Suprapubic skin (tissue), 4 donors: Measurements from ENCODE around the gene ATP8B1.

Experiments used
- EP300 ChIP-seq: sonication (generic); formaldehyde crosslinking; IDR thresholded peaks from one replicate; pipeline ENCODE4 v1.6.1; 2017; ENCODE audit warnings: antibody characterized with exemption
- POLR2A ChIP-seq, 2 donors: fragments of 450-650 bp; IDR thresholded peaks; one replicate each; pipeline ENCODE4 v1.6.1; 2017; ENCODE audit warnings: antibody characterized with exemption in 2 of 2, mild to moderate bottlenecking in 2 of 2, moderate library complexity in 2 of 2
- POLR2AphosphoS5 ChIP-seq, 3 donors: sonication (generic); formaldehyde crosslinking; IDR thresholded peaks; one replicate each; pipeline ENCODE4 v1.6.1; 2017; ENCODE audit warnings: antibody characterized with exemption in 3 of 3
- TF ChIP-seq, protein P1 (sequence below), 2 donors: fragments of 200-600 bp in 1 of 2; fragments of 450-650 bp in 1 of 2; sonication (generic) in 1 of 2; IDR thresholded peaks; one replicate each; pipeline ENCODE4 v1.5.1; 2016 to 2019; ENCODE audit warnings: antibody characterized with exemption in 2 of 2, mild to moderate bottlenecking in 1 of 2, moderate library complexity in 1 of 2

DNA sequence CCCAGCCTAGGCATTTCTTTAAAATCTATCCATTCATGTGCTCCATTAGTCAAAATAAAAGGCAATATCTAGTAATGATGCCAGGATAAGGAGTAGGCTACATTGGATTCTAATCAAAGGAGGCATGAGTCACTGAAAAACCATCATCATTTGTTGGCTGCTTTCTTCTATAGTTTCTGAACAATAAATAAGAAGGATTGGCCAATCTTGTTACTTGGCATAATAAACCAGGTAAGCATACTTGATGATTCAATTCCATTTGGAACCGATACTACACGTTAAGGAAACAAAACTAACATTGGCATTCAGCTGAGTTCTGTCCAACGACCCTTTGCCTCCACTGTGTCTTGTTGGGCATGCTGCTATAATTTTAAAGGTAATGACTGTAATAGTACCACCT is 27.2 kb downstream of the ATP8B1 start:
- TF ChIP-seq POLR2A (IDR thresholded peaks at IDR 0.05) (no peak), EP300 (no peak), POLR2AphosphoS5 (IDR thresholded peaks at IDR 0.05) (no peak)
- TF ChIP-seq, protein P1, sequence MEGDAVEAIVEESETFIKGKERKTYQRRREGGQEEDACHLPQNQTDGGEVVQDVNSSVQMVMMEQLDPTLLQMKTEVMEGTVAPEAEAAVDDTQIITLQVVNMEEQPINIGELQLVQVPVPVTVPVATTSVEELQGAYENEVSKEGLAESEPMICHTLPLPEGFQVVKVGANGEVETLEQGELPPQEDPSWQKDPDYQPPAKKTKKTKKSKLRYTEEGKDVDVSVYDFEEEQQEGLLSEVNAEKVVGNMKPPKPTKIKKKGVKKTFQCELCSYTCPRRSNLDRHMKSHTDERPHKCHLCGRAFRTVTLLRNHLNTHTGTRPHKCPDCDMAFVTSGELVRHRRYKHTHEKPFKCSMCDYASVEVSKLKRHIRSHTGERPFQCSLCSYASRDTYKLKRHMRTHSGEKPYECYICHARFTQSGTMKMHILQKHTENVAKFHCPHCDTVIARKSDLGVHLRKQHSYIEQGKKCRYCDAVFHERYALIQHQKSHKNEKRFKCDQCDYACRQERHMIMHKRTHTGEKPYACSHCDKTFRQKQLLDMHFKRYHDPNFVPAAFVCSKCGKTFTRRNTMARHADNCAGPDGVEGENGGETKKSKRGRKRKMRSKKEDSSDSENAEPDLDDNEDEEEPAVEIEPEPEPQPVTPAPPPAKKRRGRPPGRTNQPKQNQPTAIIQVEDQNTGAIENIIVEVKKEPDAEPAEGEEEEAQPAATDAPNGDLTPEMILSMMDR (IDR thresholded peaks at IDR 0.05): no peak
